Ectodermal cell (in vitro differentiated cells): ENCODE data around the gene FAM161B.

ENCODE experiments used
- H3K27ac ChIP-seq: 2 replicates; pipeline ENCODE4 v1.7.0; 2013; ENCODE audit warnings: mild to moderate bottlenecking, low read depth, low read length; ENCODE audit not compliant: insufficient read depth, poor library complexity, severe bottlenecking
- H3K27me3 ChIP-seq: 2 replicates; pipeline ENCODE4 v1.7.0; 2013; ENCODE audit warnings: mild to moderate bottlenecking, low read length; ENCODE audit not compliant: insufficient read depth, control insufficient read depth, poor library complexity, severe bottlenecking
- H3K36me3 ChIP-seq: one replicate; pipeline ENCODE4 v1.7.0; 2013; ENCODE audit warnings: low read length; ENCODE audit not compliant: control insufficient read depth, insufficient read depth
- H3K4me1 ChIP-seq: one replicate; pipeline ENCODE4 v1.7.0; 2013; ENCODE audit warnings: low read length; ENCODE audit not compliant: control insufficient read depth, insufficient read depth
- H3K4me3 ChIP-seq: 2 replicates; pipeline ENCODE4 v1.7.0; 2013; ENCODE audit warnings: low read depth, low read length, control low read depth; ENCODE audit not compliant: insufficient read depth
- H3K9me3 ChIP-seq: 2 replicates; pipeline ENCODE4 v1.7.0; 2013; ENCODE audit warnings: mild to moderate bottlenecking, low read length, moderate library complexity; ENCODE audit not compliant: control insufficient read depth
- WGBS, 2 experiments: methylation state at CpG; one replicate each; pipeline ENCODE4 v1.1.7; 2013; ENCODE audit warnings: missing lambda C conversion rate in 2 of 2; 5-methylcytosine and 5-hydroxymethylcytosine counted together

FAM161B gene

GRCh38 chr14:73977896-73978295 is 28.0 kb upstream of the FAM161B start:
- no peaks in the 10 kb centered on the region for H3K27me3 ChIP-seq
- H3K27ac ChIP-seq: no peak overlapping the region
- no peaks in the 10 kb centered on the region for H3K36me3 ChIP-seq
- H3K9me3 ChIP-seq: no peaks in the 10 kb centered on the region
- WGBS, 2 experiments: 92 to 94% methylated on average over 2 to 4 of the region's 4 CpGs
- no peak overlapping the region for H3K4me3 ChIP-seq
- H3K4me1 ChIP-seq: no peaks in the 10 kb centered on the region

GRCh38 chr14:73976125-73976524 is 26.2 kb upstream of the FAM161B start:
- Histone ChIP-seq H3K9me3 (no peaks in the 10 kb centered on the region), H3K27me3 (no peaks in the 10 kb centered on the region), H3K4me3 (no peak overlapping the region), H3K36me3 (no peaks in the 10 kb centered on the region), H3K27ac (no peak overlapping the region), H3K4me1 (no peaks in the 10 kb centered on the region)
- 93 to 97% methylated on average over 6 of the region's 6 CpGs for WGBS, 2 experiments

- Histone ChIP-seq H3K9me3 (no peaks in the 10 kb centered on the region), H3K4me1 (no peaks in the 10 kb centered on the region), H3K27me3 (no peaks in the 10 kb centered on the region), H3K4me3 (no peak overlapping the region), H3K36me3 (peaks cover 4% of the 10 kb centered on the region), H3K27ac (no peak overlapping the region)
- 94 to 97% methylated on average over 2 of the region's 2 CpGs for WGBS, 2 experiments
These were observed 23.6 kb upstream of the FAM161B start for GRCh38 chr14:73973497-73973896.

- WGBS, 2 experiments: 93 to 96% methylated on average over 2 of the region's 2 CpGs
- H3K4me1 ChIP-seq: no peaks in the 10 kb centered on the region
- no peaks in the 10 kb centered on the region for H3K27me3 ChIP-seq
- no peaks in the 10 kb centered on the region for H3K9me3 ChIP-seq
- no peak overlapping the region for H3K4me3 ChIP-seq
- H3K27ac ChIP-seq: no peak overlapping the region
- H3K36me3 ChIP-seq: peaks cover 4% of the 10 kb centered on the region
These were observed 19.0 kb upstream of the FAM161B start for GRCh38 chr14:73968885-73969284.

GRCh38 chr14:73965216-73965615 is 15.3 kb upstream of the FAM161B start:
- peaks cover 14% of the 10 kb centered on the region for H3K36me3 ChIP-seq
- WGBS, 2 experiments: 94 to 95% methylated on average over 4 of the region's 4 CpGs

DNA sequence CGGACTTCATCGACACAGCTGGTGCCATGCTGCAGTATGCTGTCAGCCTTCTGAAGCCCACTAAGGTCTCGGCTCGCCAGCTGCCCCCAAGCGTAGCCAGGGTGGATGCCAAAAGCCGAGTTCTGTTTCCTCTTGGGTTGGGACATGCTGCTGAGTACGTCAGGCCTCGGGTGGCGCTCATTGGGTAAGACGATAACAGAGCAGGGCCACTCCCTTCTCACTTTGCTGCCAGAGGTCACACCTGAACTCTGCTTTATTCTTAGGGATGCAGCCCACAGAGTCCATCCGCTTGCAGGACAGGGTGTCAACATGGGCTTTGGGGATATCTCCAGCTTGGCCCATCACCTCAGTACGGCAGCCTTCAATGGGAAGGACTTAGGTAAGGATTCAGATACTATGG is 11.3 kb upstream of the FAM161B start:
- Histone ChIP-seq H3K4me3 (no peak overlapping the region), H3K9me3 (no peaks in the 10 kb centered on the region), H3K27me3 (no peaks in the 10 kb centered on the region), H3K36me3 (peaks cover 29% of the 10 kb centered on the region), H3K4me1 (no peaks in the 10 kb centered on the region), H3K27ac (no peak overlapping the region)
- 96% methylated on average over 12 of the region's 12 CpGs for WGBS, 2 experiments

More at GRCh38 chr14:73965216-73965615, 15.3 kb upstream of the FAM161B start:
- Histone ChIP-seq H3K27me3 (no peaks in the 10 kb centered on the region), H3K4me3 (no peak overlapping the region), H3K27ac (no peak overlapping the region), H3K9me3 (no peaks in the 10 kb centered on the region), H3K4me1 (no peaks in the 10 kb centered on the region)

- H3K4me1 ChIP-seq: no peaks in the 10 kb centered on the region
- H3K9me3 ChIP-seq: no peaks in the 10 kb centered on the region
- H3K36me3 ChIP-seq: peaks cover 31% of the 10 kb centered on the region
- no peak overlapping the region for H3K4me3 ChIP-seq
- no peak overlapping the region for H3K27ac ChIP-seq
- no peaks in the 10 kb centered on the region for H3K27me3 ChIP-seq
These were observed 8.7 kb upstream of the FAM161B start for GRCh38 chr14:73958591-73958990.

DNA sequence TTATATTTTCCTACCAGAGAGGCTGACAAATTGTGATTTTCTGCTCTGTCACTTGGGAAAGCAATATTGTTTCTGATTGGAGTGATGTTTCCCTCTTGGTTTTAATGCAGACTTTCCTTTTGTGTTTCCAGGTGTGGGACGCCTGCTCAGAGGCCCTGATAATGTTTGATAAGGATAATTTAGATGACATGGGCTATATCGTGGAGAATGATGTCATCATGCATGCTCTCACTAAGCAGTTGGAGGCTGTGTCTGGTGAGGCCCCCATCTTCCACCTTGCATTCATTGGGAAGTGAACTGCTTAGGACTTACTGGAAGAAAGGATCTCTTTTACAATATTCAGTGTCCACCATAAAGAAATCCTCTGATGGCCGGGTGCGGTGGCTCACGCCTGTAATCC is 5.8 kb upstream of the FAM161B start:
- Histone ChIP-seq H3K4me1 (no peaks in the 10 kb centered on the region), H3K9me3 (no peaks in the 10 kb centered on the region), H3K36me3 (peaks cover 24% of the 10 kb centered on the region), H3K4me3 (no peak overlapping the region), H3K27ac (no peak overlapping the region), H3K27me3 (no peaks in the 10 kb centered on the region)
- 90% methylated on average over 5 of the region's 5 CpGs for WGBS, 2 experiments

DNA sequence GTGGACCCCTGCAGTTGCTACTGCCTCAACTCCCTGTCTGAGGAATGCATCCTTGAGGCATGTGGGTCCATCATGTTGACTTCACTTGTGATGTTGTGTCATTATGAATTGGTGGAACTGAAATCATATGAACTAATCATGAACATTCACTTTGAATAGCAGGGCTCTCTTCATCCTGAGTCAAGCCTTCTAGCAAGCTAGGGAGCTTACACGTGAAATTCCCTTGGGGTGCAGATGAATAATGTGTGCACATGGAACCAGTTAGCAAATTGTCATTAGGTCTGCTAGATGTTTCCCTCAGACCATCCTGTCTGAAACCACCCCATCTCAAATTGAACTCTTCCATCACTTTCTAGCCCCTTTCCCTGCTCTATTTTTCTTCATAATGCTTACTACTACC is 3.8 kb upstream of the FAM161B start:
- Histone ChIP-seq H3K36me3 (peaks cover 15% of the 10 kb centered on the region), H3K4me1 (no peaks in the 10 kb centered on the region), H3K4me3 (no peak overlapping the region), H3K9me3 (no peaks in the 10 kb centered on the region), H3K27ac (no peak overlapping the region), H3K27me3 (no peaks in the 10 kb centered on the region)
- 78 to 96% methylated on average over 1 of the region's 1 CpG for WGBS, 2 experiments

GRCh38 chr14:73945159-73945670 is 4.7 kb downstream of the FAM161B start:
- H3K4me3 ChIP-seq: no peak overlapping the region
- H3K4me1 ChIP-seq: no peaks in the 10 kb centered on the region
- no peaks in the 10 kb centered on the region for H3K9me3 ChIP-seq
- 92 to 98% methylated on average over 4 of the region's 4 CpGs for WGBS, 2 experiments
- no peak overlapping the region for H3K27ac ChIP-seq
- no peaks in the 10 kb centered on the region for H3K27me3 ChIP-seq
- no peaks in the 10 kb centered on the region for H3K36me3 ChIP-seq
